Esophagus muscularis mucosa (tissue), 4 donors: ENCODE measurements around the gene ENDOD1. TPM values are rescaled to one million over a fixed set of nuclear protein-coding genes. Genes with fewer than 3 reads are reported as not detected.
A peak's percentile ranks its signal among the peaks of the same experiment; 100 is the strongest.

Source experiments
- DNase-seq: peaks from one replicate; pipeline ENCODE4 v3.0.0-alpha.2; 2017; ENCODE audit errors: extremely low spot score
- H3K27ac ChIP-seq, 4 donors: fragments of 200-600 bp; sonication (generic); replicated peaks in 1 of 4; 1 replicate in 3 of 4; 2 replicates in 1 of 4; pipeline ENCODE4 v1.5.1; 2016 to 2019; ENCODE audit warnings: mild to moderate bottlenecking in 1 of 4
- H3K27me3 ChIP-seq, 4 donors: fragments of 200-600 bp; sonication (generic); one replicate each; pipeline versions ENCODE4 v1.5.1 to v1.6.0; 2016 to 2019
- H3K36me3 ChIP-seq, 4 donors: fragments of 200-600 bp; sonication (generic); one replicate each; pipeline ENCODE4 v1.5.1; 2016 to 2019
- H3K4me1 ChIP-seq, 4 donors: fragments of 200-600 bp; sonication (generic); one replicate each; pipeline ENCODE4 v1.5.1; 2016 to 2019
- H3K4me3 ChIP-seq, 4 donors: fragments of 200-600 bp; sonication (generic); 1 replicate in 2 of 4; 2 replicates in 2 of 4; pipeline ENCODE4 v1.5.1; 2016 to 2019; ENCODE audit warnings: mild to moderate bottlenecking in 4 of 4, moderate library complexity in 1 of 4
- H3K9me3 ChIP-seq, 4 donors: fragments of 200-600 bp; sonication (generic); 1 replicate in 3 of 4; 2 replicates in 1 of 4; pipeline ENCODE4 v1.5.1; 2016 to 2019
- EP300 ChIP-seq: sonication (generic); formaldehyde crosslinking; IDR thresholded peaks from one replicate; pipeline ENCODE4 v1.6.1; 2017; ENCODE audit warnings: antibody characterized with exemption
- POLR2A ChIP-seq: fragments of 450-650 bp; IDR thresholded peaks from one replicate; pipeline ENCODE4 v1.6.1; 2017; ENCODE audit warnings: antibody characterized with exemption, moderate library complexity, mild to moderate bottlenecking, low read depth
- POLR2AphosphoS5 ChIP-seq, 2 donors: sonication (generic); formaldehyde crosslinking; IDR thresholded peaks; one replicate each; pipeline ENCODE4 v1.6.1; 2017; ENCODE audit warnings: antibody characterized with exemption in 2 of 2
- WGBS: methylation state at CpG from one replicate; pipeline ENCODE4 v1.1.5; 2018; 5-methylcytosine and 5-hydroxymethylcytosine counted together
- intact Hi-C: fragments of 100-400 bp; cut with DNase I; formaldehyde crosslinking; loops from one replicate; pipeline ENCODE4 v1.15.1; 2023
- total RNA-seq, 4 donors: library from RNA; depleted of rRNA; stranded (reverse); fragments of >200 nt; gene quantifications; one replicate each; pipeline versions ENCODE4 v1.1.0 to v1.2.1, GENCODE V29; 2016
- TF ChIP-seq, protein P1 (sequence below), 3 experiments: fragments of 200-600 bp in 2 of 3; fragments of 450-650 bp in 1 of 3; sonication (generic) in 2 of 3; IDR thresholded peaks; one replicate each; pipeline ENCODE4 v1.5.1; 2017 to 2019; ENCODE audit warnings: antibody characterized with exemption in 3 of 3, mild to moderate bottlenecking in 2 of 3, moderate library complexity in 1 of 3

The ENDOD1 gene
- total RNA-seq, 4 donors from 2014 or later: 37.6 to 43.2 (median 41.0) TPM

- Histone ChIP-seq H3K4me1 (peaks cover 21 to 55% (median 50%) of the 10 kb centered on the region in 4 donors), H3K9me3 (no peaks in the 10 kb centered on the region), H3K4me3 (no peak overlapping the region), H3K27me3 (no peaks in the 10 kb centered on the region), H3K27ac (no peak overlapping the region), H3K36me3 (peaks cover 0 to 5% (median 0%) of the 10 kb centered on the region in 4 donors)
- TF ChIP-seq, protein P1, sequence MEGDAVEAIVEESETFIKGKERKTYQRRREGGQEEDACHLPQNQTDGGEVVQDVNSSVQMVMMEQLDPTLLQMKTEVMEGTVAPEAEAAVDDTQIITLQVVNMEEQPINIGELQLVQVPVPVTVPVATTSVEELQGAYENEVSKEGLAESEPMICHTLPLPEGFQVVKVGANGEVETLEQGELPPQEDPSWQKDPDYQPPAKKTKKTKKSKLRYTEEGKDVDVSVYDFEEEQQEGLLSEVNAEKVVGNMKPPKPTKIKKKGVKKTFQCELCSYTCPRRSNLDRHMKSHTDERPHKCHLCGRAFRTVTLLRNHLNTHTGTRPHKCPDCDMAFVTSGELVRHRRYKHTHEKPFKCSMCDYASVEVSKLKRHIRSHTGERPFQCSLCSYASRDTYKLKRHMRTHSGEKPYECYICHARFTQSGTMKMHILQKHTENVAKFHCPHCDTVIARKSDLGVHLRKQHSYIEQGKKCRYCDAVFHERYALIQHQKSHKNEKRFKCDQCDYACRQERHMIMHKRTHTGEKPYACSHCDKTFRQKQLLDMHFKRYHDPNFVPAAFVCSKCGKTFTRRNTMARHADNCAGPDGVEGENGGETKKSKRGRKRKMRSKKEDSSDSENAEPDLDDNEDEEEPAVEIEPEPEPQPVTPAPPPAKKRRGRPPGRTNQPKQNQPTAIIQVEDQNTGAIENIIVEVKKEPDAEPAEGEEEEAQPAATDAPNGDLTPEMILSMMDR (IDR thresholded peaks at IDR 0.05): no peak
- TF ChIP-seq POLR2AphosphoS5 (IDR thresholded peaks at IDR 0.05): no peak
- TF ChIP-seq EP300: no peak
- no peak for TF ChIP-seq POLR2A
- intact Hi-C loops: no loop called here
- DNase-seq: no peak
Measured at GRCh38 chr11:95072948-95073347, 16.7 kb upstream of the ENDOD1 start.

- WGBS: 47% methylated on average over 8 of the region's 8 CpGs
- no peaks in the 10 kb centered on the region for H3K27me3 ChIP-seq
- intact Hi-C loops: loop anchor here (5.0 kb wide), 1 partner anchor 687 kb away; no protein-coding TSS in a partner anchor
- no peak overlapping the region for H3K4me3 ChIP-seq
- no peak for TF ChIP-seq POLR2A
- TF ChIP-seq POLR2AphosphoS5 (IDR thresholded peaks at IDR 0.05): no peak
- TF ChIP-seq, protein P1 (IDR thresholded peaks at IDR 0.05): no peak
- no peak for TF ChIP-seq EP300
- H3K36me3 ChIP-seq: peaks cover 0 to 5% (median 0%) of the 10 kb centered on the region in 4 donors
- DNase-seq: no peak
- peak overlapping the region in 1 of 4 donors; percentile 46 for H3K27ac ChIP-seq
- no peaks in the 10 kb centered on the region for H3K9me3 ChIP-seq
- H3K4me1 ChIP-seq: peaks cover 14 to 43% (median 38%) of the 10 kb centered on the region in 4 donors
Measured at GRCh38 chr11:95074792-95075563, 14.7 kb upstream of the ENDOD1 start.

- peaks cover 14 to 42% (median 28%) of the 10 kb centered on the region in 4 donors for H3K4me1 ChIP-seq
Measured at GRCh38 chr11:95076416-95076815, 13.2 kb upstream of the ENDOD1 start.

DNA sequence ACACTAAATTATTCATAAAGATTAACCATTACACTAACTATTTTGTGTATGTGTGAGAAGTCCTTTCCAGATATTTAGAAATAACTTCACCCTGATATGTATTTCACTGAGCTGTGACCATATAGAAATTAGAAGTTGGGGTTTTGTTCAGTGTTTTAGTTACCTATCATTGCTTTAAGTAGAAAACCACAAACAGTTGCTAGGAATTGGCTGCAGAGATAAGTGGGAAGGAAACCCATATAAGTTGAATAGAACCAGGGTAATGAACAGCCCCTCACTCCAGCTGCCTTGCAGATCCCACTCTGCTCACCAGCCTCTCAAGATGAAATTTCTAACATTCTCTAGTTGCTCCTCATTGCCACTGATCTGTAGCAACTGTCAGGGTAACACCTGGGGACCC, 12.7 kb upstream of the ENDOD1 start:
- Histone ChIP-seq H3K4me1 (peaks cover 14 to 42% (median 28%) of the 10 kb centered on the region in 4 donors), H3K27ac (peak overlapping the region in 3 of 4 donors; percentile 26 to 56 (median 28)), H3K9me3 (no peaks in the 10 kb centered on the region), H3K4me3 (no peak overlapping the region), H3K27me3 (no peaks in the 10 kb centered on the region), H3K36me3 (no peaks in the 10 kb centered on the region)
- intact Hi-C loops: loop anchor here (5.0 kb wide), 1 partner anchor 685 kb away; no protein-coding TSS in a partner anchor
- TF ChIP-seq POLR2A: no peak
- no peak for TF ChIP-seq POLR2AphosphoS5 (IDR thresholded peaks at IDR 0.05)
- TF ChIP-seq, protein P1 (IDR thresholded peaks at IDR 0.05): no peak
- TF ChIP-seq EP300: no peak
- DNase-seq: no peak

More at GRCh38 chr11:95076416-95076815, 13.2 kb upstream of the ENDOD1 start:
- Histone ChIP-seq H3K27me3 (no peaks in the 10 kb centered on the region), H3K27ac (peak overlapping the region in 3 of 4 donors; percentile 26 to 56 (median 28)), H3K4me3 (no peak overlapping the region), H3K9me3 (no peaks in the 10 kb centered on the region), H3K36me3 (no peaks in the 10 kb centered on the region)
- DNase-seq: no peak
- intact Hi-C loops: loop anchor here (5.0 kb wide), 1 partner anchor 686 kb away; no protein-coding TSS in a partner anchor
- WGBS: 4% methylated on average over 1 of the region's 1 CpG
- TF ChIP-seq, protein P1 (IDR thresholded peaks at IDR 0.05): no peak
- peak; percentile 44 to 46 for TF ChIP-seq POLR2AphosphoS5 (IDR thresholded peaks at IDR 0.05)
